Measurements from ENCODE around the gene DDTL.

Gene DDTL

DNA sequence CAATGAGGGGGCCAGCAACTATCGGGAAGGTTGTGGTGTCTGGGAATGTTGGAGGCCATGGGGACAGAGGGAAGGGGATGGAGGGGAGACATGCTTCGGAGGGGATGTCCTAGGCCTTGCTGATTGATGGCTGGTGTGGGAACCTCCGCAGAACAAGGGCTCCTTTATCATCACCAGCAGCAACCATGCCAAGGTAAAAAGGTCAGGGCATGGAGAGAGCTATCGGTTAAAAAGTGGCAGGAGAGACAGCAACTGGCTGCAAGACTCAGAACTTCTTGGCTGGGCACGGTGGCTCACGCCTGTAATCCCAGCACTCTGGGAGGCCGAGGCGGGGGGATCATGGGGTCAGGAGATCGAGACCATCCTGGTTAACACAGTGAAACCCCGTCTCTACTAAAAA, 35.6 kb downstream of the DDTL start:
- H3K9ac ChIP-seq (ENCODE audit: low read length), result no peak overlapping the region
- H3K4me2 ChIP-seq (ENCODE audit: low read length), result no peak overlapping the region
- no peak overlapping the region for H3K4me3 ChIP-seq (ENCODE audit: low read length)
- no peak overlapping the region for H3K27ac ChIP-seq (ENCODE audit: low read depth, low read length)
- H3K36me3 ChIP-seq (ENCODE audit: control insufficient read depth, insufficient read depth, low read length), result no peaks in the 10 kb centered on the region
- no peak overlapping the region for H4K8ac ChIP-seq (ENCODE audit: low read depth, low read length)
- no peaks in the 10 kb centered on the region for H3K79me2 ChIP-seq (ENCODE audit: control insufficient read depth, insufficient read depth, low read length)
- no peak overlapping the region for H4K5ac ChIP-seq (ENCODE audit: low read length)
- no peak overlapping the region for H3K18ac ChIP-seq (ENCODE audit: low read length)
- no peaks in the 10 kb centered on the region for H3K4me1 ChIP-seq (ENCODE audit: control insufficient read depth, low read depth, low read length)
- H3K79me1 ChIP-seq (ENCODE audit: low read length), result no peaks in the 10 kb centered on the region
- no peak overlapping the region for H2AK5ac ChIP-seq (ENCODE audit: low read length)
- no peak overlapping the region for H3K23ac ChIP-seq (ENCODE audit: low read length)
- H2BK120ac ChIP-seq (ENCODE audit: low read depth, low read length), result no peak overlapping the region
- H3K4ac ChIP-seq (ENCODE audit: low read depth, low read length), result no peak overlapping the region
- no peak overlapping the region for H2BK15ac ChIP-seq (replicated peaks; ENCODE audit: low read depth)
- no peak overlapping the region for H3K56ac ChIP-seq (ENCODE audit: low read length)
- no CpG with 5 or more reads among the region's 10 CpGs for WGBS (ENCODE audit: extremely low coverage, insufficient coverage, low lambda C conversion rate)
- H2BK5ac ChIP-seq (ENCODE audit: low read length), result no peak overlapping the region
- no peak for DNase-seq
- H3K27me3 ChIP-seq (ENCODE audit: insufficient read depth, low read length, poor library complexity), result no peaks in the 10 kb centered on the region

DNA sequence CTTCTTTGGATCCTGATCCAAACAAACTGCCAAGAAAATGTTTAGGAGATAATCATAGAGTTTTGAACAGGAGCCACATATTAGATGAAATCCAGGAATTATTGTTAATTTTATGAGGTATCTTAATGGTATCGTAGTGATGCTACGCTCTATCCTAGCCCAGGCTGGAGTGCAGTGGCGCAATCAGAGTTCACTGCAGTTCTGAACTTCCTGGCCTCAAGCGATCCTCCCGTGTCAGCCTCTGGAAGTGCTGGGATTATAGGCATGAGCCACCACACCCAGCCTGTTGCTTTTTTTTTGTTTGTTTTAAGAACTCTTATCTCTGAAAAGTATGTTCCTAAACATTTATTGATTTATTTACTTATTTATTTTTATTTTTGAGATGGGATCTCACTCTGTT, 36.2 kb downstream of the DDTL start:
- Histone ChIP-seq H3K27ac (ENCODE audit: low read depth, low read length) (no peak overlapping the region), H3K4me1 (ENCODE audit: control insufficient read depth, low read depth, low read length) (no peaks in the 10 kb centered on the region), H2AK5ac (ENCODE audit: low read length) (no peak overlapping the region), H3K56ac (ENCODE audit: low read length) (no peak overlapping the region), H2BK5ac (ENCODE audit: low read length) (no peak overlapping the region), H2BK120ac (ENCODE audit: low read depth, low read length) (no peak overlapping the region), H3K79me1 (ENCODE audit: low read length) (no peaks in the 10 kb centered on the region), H3K4ac (ENCODE audit: low read depth, low read length) (no peak overlapping the region), H3K36me3 (ENCODE audit: control insufficient read depth, insufficient read depth, low read length) (no peaks in the 10 kb centered on the region), H3K18ac (ENCODE audit: low read length) (no peak overlapping the region), H4K8ac (ENCODE audit: low read depth, low read length) (no peak overlapping the region), H3K27me3 (ENCODE audit: insufficient read depth, low read length, poor library complexity) (no peaks in the 10 kb centered on the region), H3K79me2 (ENCODE audit: control insufficient read depth, insufficient read depth, low read length) (no peaks in the 10 kb centered on the region), H3K4me3 (ENCODE audit: low read length) (no peak overlapping the region), H4K5ac (ENCODE audit: low read length) (no peak overlapping the region), H3K23ac (ENCODE audit: low read length) (no peak overlapping the region), H2BK15ac (replicated peaks; ENCODE audit: low read depth) (no peak overlapping the region), H3K9ac (ENCODE audit: low read length) (no peak overlapping the region), H3K4me2 (ENCODE audit: low read length) (no peak overlapping the region)
- DNase-seq, result no peak
- WGBS (ENCODE audit: extremely low coverage, insufficient coverage, low lambda C conversion rate), result no CpG with 5 or more reads among the region's 5 CpGs

DNA sequence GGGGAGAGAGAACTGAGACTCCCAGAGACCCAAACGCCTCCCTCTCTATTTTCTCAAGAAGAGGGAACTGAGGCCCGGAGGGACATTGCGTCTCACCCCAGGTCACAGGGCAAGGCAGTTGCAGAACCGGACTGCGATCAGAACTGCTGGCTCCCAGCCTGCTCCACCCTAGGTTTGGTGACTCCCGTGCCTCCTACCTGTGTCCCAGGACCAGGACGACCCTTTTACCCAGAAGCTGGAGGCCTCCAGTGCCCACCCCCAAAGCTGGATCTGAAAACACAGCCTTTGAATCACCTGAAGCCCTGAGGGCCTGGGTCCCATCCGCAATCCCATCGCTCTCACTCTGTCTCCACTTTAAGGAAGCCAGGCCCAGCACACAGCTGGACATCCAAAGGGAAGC, 37.2 kb downstream of the DDTL start:
- Histone ChIP-seq H3K4ac (ENCODE audit: low read depth, low read length) (no peak overlapping the region), H3K79me2 (ENCODE audit: control insufficient read depth, insufficient read depth, low read length) (no peaks in the 10 kb centered on the region), H3K56ac (ENCODE audit: low read length) (no peak overlapping the region), H3K4me2 (ENCODE audit: low read length) (no peak overlapping the region), H3K18ac (ENCODE audit: low read length) (no peak overlapping the region), H3K36me3 (ENCODE audit: control insufficient read depth, insufficient read depth, low read length) (no peaks in the 10 kb centered on the region), H4K8ac (ENCODE audit: low read depth, low read length) (no peak overlapping the region), H3K27me3 (ENCODE audit: insufficient read depth, low read length, poor library complexity) (no peaks in the 10 kb centered on the region), H2BK15ac (replicated peaks; ENCODE audit: low read depth) (no peak overlapping the region), H3K23ac (ENCODE audit: low read length) (no peak overlapping the region), H2BK120ac (ENCODE audit: low read depth, low read length) (no peak overlapping the region), H3K9ac (ENCODE audit: low read length) (no peak overlapping the region), H2BK5ac (ENCODE audit: low read length) (no peak overlapping the region), H3K79me1 (ENCODE audit: low read length) (no peaks in the 10 kb centered on the region), H3K4me3 (ENCODE audit: low read length) (no peak overlapping the region), H3K4me1 (ENCODE audit: control insufficient read depth, low read depth, low read length) (no peaks in the 10 kb centered on the region), H3K27ac (ENCODE audit: low read depth, low read length) (no peak overlapping the region), H2AK5ac (ENCODE audit: low read length) (no peak overlapping the region), H4K5ac (ENCODE audit: low read length) (no peak overlapping the region)
- WGBS (ENCODE audit: extremely low coverage, insufficient coverage, low lambda C conversion rate), result no CpG with 5 or more reads among the region's 9 CpGs
- DNase-seq, result no peak

DNA sequence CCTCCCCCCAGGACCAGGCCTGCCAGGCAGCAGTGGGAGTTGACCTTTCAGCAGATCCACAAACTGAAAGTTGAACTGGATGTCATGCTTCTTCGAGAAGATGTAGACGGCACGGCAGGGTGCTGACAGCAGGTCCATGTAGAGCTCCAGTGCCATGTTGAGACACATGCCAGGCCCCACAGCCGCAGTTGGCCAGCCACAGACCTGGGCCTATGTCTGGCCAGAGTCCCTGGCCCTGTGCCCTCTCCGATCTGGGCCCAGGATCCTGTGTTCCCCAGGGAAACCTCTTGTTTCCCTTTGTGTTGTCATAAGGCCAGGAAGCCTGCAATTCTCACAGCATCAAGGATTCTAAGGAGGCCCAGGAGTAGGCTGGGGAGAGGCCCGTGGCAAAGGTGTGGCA, 38.5 kb downstream of the DDTL start, which contains the start of gene GSTT4:
Gene GSTT4, minus strand, starts transcription at position 253 of the 400 bp plus-strand sequence. Its CDS starts 97 bp downstream, at position 156.
- no peaks in the 10 kb centered on the region for H3K36me3 ChIP-seq (ENCODE audit: control insufficient read depth, insufficient read depth, low read length)
- H2BK15ac ChIP-seq (replicated peaks; ENCODE audit: low read depth), result no peak within 1 kb of the TSS
- no peak within 1 kb of the TSS for H3K56ac ChIP-seq (ENCODE audit: low read length)
- no peaks in the 10 kb centered on the region for H3K4me1 ChIP-seq (ENCODE audit: control insufficient read depth, low read depth, low read length)
- H4K8ac ChIP-seq (ENCODE audit: low read depth, low read length), result no peak within 1 kb of the TSS
- no peaks in the 10 kb centered on the region for H3K27me3 ChIP-seq (ENCODE audit: insufficient read depth, low read length, poor library complexity)
- H3K79me1 ChIP-seq (ENCODE audit: low read length), result no peaks in the 10 kb centered on the region
- H3K79me2 ChIP-seq (ENCODE audit: control insufficient read depth, insufficient read depth, low read length), result no peaks in the 10 kb centered on the region
- H2BK120ac ChIP-seq (ENCODE audit: low read depth, low read length), result no peak within 1 kb of the TSS
- no peak within 1 kb of the TSS for H4K5ac ChIP-seq (ENCODE audit: low read length)
- H3K27ac ChIP-seq (ENCODE audit: low read depth, low read length), result no peak within 1 kb of the TSS
- H3K9ac ChIP-seq (ENCODE audit: low read length), result no peak within 1 kb of the TSS
- H2AK5ac ChIP-seq (ENCODE audit: low read length), result no peak within 1 kb of the TSS
- H3K23ac ChIP-seq (ENCODE audit: low read length), result no peak within 1 kb of the TSS
- no peak within 1 kb of the TSS for H3K4me2 ChIP-seq (ENCODE audit: low read length)
- WGBS (ENCODE audit: extremely low coverage, insufficient coverage, low lambda C conversion rate), result no CpG with 5 or more reads among the region's 6 CpGs
- H3K4ac ChIP-seq (ENCODE audit: low read depth, low read length), result no peak within 1 kb of the TSS
- H3K4me3 ChIP-seq (ENCODE audit: low read length), result no peak within 1 kb of the TSS
- no peak within 1 kb of the TSS for H3K18ac ChIP-seq (ENCODE audit: low read length)
- no peak for DNase-seq
- H2BK5ac ChIP-seq (ENCODE audit: low read length), result no peak within 1 kb of the TSS

DNA sequence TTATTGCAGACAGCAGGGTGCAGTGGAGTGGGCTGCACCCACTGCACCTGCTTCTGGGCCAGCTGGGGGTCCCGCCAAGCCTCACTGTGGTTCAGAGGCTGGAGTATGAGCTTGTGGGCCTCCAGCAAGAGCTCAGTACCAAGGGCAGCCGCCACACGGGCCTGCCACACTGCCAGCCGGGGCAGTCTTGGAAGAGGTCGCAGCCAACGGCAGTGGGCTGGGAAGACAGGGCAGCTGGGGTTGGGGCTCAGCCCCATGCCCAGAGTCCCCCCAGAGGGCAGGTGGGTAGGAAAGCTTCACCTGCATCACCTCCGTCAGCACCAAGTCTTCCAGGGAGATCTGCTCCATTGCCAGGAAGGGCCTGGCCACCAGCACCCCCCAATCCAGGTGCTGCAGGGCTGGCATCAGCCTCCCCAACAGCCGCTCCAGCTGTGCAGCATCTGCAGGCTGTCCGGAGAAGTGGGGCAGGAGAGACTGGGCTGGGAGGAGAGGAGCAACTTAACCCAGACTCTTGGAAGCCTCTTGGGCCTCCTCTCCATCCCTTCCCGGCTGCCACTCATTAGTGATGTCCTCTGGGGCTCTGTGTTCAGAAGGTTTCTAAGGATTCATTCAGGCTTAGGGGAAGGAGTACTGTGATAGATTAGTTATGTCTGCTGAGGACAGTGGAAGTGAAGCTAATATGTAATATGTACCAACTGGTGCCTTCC, 39.7 kb downstream of the DDTL start:
- Histone ChIP-seq H3K79me1 (ENCODE audit: low read length) (no peaks in the 10 kb centered on the region), H2BK15ac (replicated peaks; ENCODE audit: low read depth) (no peak overlapping the region), H3K23ac (ENCODE audit: low read length) (no peak overlapping the region), H3K4me2 (ENCODE audit: low read length) (no peak overlapping the region), H3K9ac (ENCODE audit: low read length) (no peak overlapping the region), H3K4ac (ENCODE audit: low read depth, low read length) (no peak overlapping the region), H3K56ac (ENCODE audit: low read length) (no peak overlapping the region), H3K79me2 (ENCODE audit: control insufficient read depth, insufficient read depth, low read length) (no peaks in the 10 kb centered on the region), H2BK5ac (ENCODE audit: low read length) (no peak overlapping the region), H2AK5ac (ENCODE audit: low read length) (no peak overlapping the region), H3K27me3 (ENCODE audit: insufficient read depth, low read length, poor library complexity) (no peaks in the 10 kb centered on the region), H4K8ac (ENCODE audit: low read depth, low read length) (no peak overlapping the region), H3K36me3 (ENCODE audit: control insufficient read depth, insufficient read depth, low read length) (no peaks in the 10 kb centered on the region), H3K4me1 (ENCODE audit: control insufficient read depth, low read depth, low read length) (no peaks in the 10 kb centered on the region), H4K5ac (ENCODE audit: low read length) (no peak overlapping the region), H3K27ac (ENCODE audit: low read depth, low read length) (no peak overlapping the region), H3K4me3 (ENCODE audit: low read length) (no peak overlapping the region), H3K18ac (ENCODE audit: low read length) (no peak overlapping the region), H2BK120ac (ENCODE audit: low read depth, low read length) (no peak overlapping the region)
- DNase-seq, result no peak
- WGBS (ENCODE audit: extremely low coverage, insufficient coverage, low lambda C conversion rate), result no CpG with 5 or more reads among the region's 10 CpGs

DNA sequence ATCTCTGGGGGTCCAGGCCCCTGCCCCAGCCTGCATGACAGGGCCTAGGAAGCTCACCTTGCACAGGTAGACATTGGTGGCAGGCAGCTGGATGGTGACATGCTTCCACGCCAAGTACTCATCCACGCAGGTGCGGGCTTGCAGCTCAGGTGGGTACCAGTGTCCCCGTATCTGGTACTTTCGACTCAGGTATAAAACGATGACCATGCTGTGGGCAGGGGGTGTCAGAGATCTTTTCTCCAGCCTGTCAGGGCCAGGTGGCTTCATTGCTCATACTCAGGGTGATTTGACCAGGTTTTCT, 40.2 kb downstream of the DDTL start:
- Histone ChIP-seq H4K5ac (ENCODE audit: low read length) (no peak overlapping the region), H3K79me1 (ENCODE audit: low read length) (no peaks in the 10 kb centered on the region), H3K23ac (ENCODE audit: low read length) (no peak overlapping the region), H3K4me3 (ENCODE audit: low read length) (no peak overlapping the region), H4K8ac (ENCODE audit: low read depth, low read length) (no peak overlapping the region), H3K4me2 (ENCODE audit: low read length) (no peak overlapping the region), H2BK120ac (ENCODE audit: low read depth, low read length) (no peak overlapping the region), H3K9ac (ENCODE audit: low read length) (no peak overlapping the region), H3K79me2 (ENCODE audit: control insufficient read depth, insufficient read depth, low read length) (peaks cover 4% of the 10 kb centered on the region), H3K27ac (ENCODE audit: low read depth, low read length) (no peak overlapping the region), H3K27me3 (ENCODE audit: insufficient read depth, low read length, poor library complexity) (no peaks in the 10 kb centered on the region), H3K36me3 (ENCODE audit: control insufficient read depth, insufficient read depth, low read length) (no peaks in the 10 kb centered on the region), H3K18ac (ENCODE audit: low read length) (no peak overlapping the region), H3K4me1 (ENCODE audit: control insufficient read depth, low read depth, low read length) (no peaks in the 10 kb centered on the region), H3K56ac (ENCODE audit: low read length) (no peak overlapping the region), H2BK15ac (replicated peaks; ENCODE audit: low read depth) (no peak overlapping the region), H2BK5ac (ENCODE audit: low read length) (no peak overlapping the region), H3K4ac (ENCODE audit: low read depth, low read length) (no peak overlapping the region), H2AK5ac (ENCODE audit: low read length) (no peak overlapping the region)
- WGBS (ENCODE audit: extremely low coverage, insufficient coverage, low lambda C conversion rate), result no CpG with 5 or more reads among the region's 6 CpGs
- no peak for DNase-seq

Measured in mesendoderm (in vitro differentiated cells).